Measurements from ENCODE around the gene GLYATL2.

Gene GLYATL2

DNA sequence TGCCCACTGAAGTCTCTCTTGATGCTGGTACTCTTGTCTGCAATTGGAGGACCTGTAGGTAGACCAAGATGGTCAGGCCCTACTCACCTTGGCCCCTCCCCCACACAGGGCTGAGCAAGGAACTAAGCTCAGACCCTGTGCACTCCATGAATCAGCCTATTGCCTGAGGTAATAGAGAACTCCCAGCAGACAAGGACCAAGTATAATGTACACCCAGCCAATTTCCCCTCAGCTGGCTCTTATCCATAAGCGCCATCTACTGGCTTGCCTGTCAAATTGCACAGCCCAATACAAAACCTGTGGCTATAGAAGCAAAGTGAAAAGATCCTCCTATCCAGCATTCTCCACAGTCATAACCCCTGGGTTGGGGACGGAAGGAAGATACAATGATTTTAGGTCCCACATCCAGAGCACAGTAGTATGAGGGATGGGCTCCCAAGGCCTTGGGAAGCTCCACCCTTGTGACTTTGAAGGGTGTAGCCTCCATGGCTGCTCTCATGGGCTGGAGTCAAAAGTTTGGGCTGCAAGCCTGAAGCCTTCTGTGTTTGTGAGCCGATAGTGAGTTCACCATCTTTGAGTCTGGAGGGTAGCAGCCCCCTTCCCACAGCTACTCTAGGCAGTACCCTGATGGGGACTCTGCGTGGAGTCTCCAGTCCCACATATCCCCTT is 56.0 kb downstream of the GLYATL2 start:
- DNase-seq = peak; percentile 35

DNA sequence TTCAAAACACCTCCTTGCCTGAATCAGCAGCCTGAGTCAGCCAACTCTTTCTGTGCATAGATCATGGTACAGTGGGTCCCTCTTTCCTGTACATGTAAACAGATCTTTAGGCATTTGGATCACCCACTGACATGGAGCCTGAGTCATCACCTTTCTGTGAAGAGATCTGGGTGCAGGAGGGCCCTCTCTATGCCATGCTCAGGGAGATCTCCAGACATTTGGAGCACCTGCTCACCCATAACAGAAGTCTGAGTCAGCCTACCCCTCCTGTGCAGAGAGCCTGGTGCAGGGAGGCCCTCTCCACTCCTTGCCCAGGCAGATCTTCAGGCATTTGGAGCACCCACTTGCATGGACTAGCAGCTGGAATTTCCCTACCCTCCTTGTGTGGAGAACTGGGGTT is 56.6 kb downstream of the GLYATL2 start:
- DNase-seq = no peak

DNA sequence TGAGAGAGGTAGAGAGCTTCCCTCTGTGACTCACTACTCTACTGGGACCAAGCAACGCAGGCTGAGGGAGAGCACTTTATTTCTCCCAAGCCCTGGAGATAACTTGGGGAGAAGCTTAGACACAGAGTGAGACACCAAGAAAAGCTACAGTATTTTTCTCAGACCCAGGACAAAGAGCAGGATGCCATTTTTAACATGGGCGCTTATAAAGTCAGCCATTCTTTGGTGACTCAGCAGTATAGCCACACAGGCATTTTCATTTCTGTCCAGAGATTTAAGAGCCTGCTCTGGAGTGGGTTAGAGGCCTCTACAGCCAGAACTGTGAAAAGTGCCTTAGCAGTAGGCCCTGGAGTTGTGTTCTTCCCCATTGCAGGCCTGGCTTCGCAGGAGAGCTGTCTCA is 57.8 kb downstream of the GLYATL2 start:
- DNase-seq = no peak

DNA sequence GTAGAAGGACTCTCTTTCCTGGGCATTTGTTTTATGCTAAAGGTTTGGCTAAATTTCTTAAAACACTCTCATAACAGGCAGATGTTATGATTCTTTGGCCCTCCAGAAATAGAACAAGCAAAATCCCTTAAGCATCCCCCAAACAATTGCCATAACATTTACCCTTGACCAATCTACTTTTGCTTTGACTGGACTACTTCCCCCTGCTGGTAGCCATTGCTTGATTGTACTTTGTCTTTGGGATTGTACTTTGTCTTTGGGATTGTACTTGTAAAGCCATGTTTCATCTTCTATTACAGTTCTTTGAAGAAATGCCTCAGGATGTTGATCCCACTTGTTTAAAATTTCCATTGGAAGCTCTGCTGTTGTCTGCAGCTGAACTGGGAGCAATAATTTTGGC is 59.5 kb downstream of the GLYATL2 start:
- no peak for DNase-seq
